MM.1S (cell line): ENCODE data around the gene PPP1R1C.

Experiments used
- DNase-seq: peaks from one replicate; pipeline ENCODE4 v3.0.0-alpha.2; 2015
- H2AFZ ChIP-seq: fragments of 300-600 bp; sonication (generic); 2 replicates; pipeline ENCODE4 v1.6.0; 2016; ENCODE audit warnings: antibody characterized with exemption, low read length
- H3F3A ChIP-seq: fragments of 300-600 bp; sonication (generic); 2 replicates; pipeline ENCODE4 v1.6.1; 2016; ENCODE audit warnings: mild to moderate bottlenecking, antibody characterized with exemption, low read length, moderate library complexity, mixed read lengths; ENCODE audit not compliant: insufficient read depth
- H3K27ac ChIP-seq: fragments of 300-600 bp; sonication (generic); 2 replicates; pipeline ENCODE4 v1.5.1; 2016; ENCODE audit warnings: mild to moderate bottlenecking, low read length
- H3K27me3 ChIP-seq: fragments of 300-600 bp; sonication (generic); replicated peaks from 2 replicates; pipeline ENCODE4 v1.6.0; 2016; ENCODE audit warnings: low read length; ENCODE audit not compliant: insufficient read depth
- H3K36me3 ChIP-seq: fragments of 300-600 bp; sonication (generic); replicated peaks from 2 replicates; pipeline ENCODE4 v1.6.1; 2016; ENCODE audit warnings: mild to moderate bottlenecking, low read length, mixed read lengths; ENCODE audit not compliant: insufficient read depth
- H3K4me1 ChIP-seq: fragments of 300-600 bp; sonication (generic); 2 replicates; pipeline ENCODE4 v1.6.1; 2016; ENCODE audit warnings: low read length, mixed read lengths
- H3K4me2 ChIP-seq: fragments of 300-600 bp; sonication (generic); 2 replicates; pipeline ENCODE4 v1.6.0; 2016; ENCODE audit warnings: low read depth, low read length
- H3K4me3 ChIP-seq: fragments of 300-600 bp; sonication (generic); 2 replicates; pipeline ENCODE4 v1.5.1; 2016; ENCODE audit warnings: low read length, mixed read lengths
- H3K79me2 ChIP-seq: fragments of 300-600 bp; sonication (generic); 2 replicates; pipeline ENCODE4 v1.6.1; 2016; ENCODE audit warnings: mixed run types, low read length, mixed read lengths
- H3K9ac ChIP-seq: fragments of 300-600 bp; sonication (generic); 2 replicates; pipeline ENCODE4 v1.6.1; 2016; ENCODE audit warnings: low read length, mixed read lengths
- H3K9me2 ChIP-seq: fragments of 300-600 bp; sonication (generic); replicated peaks from 2 replicates; pipeline ENCODE4 v1.6.1; 2016; ENCODE audit warnings: mild to moderate bottlenecking, low read length, mixed read lengths; ENCODE audit not compliant: insufficient read depth
- H3K9me3 ChIP-seq: fragments of 300-600 bp; sonication (generic); replicated peaks from 2 replicates; pipeline ENCODE4 v1.6.1; 2016; ENCODE audit warnings: mild to moderate bottlenecking, low read length, mixed read lengths; ENCODE audit not compliant: insufficient read depth
- H4K20me1 ChIP-seq: fragments of 300-600 bp; sonication (generic); 2 replicates; pipeline ENCODE4 v1.6.1; 2016; ENCODE audit warnings: mild to moderate bottlenecking, low read length, moderate library complexity, mixed read lengths; ENCODE audit not compliant: insufficient read depth
- EZH2 ChIP-seq: fragments of 300-600 bp; sonication (generic); optimal IDR thresholded peaks from 2 replicates; pipeline ENCODE3; 2017; ENCODE audit warnings: low read depth, mild to moderate bottlenecking, antibody characterized with exemption, low read length, mixed read lengths
- EZH2phosphoT487 ChIP-seq: fragments of 300-600 bp; sonication (generic); IDR thresholded peaks from 2 replicates; pipeline ENCODE4 v1.6.1; 2018; ENCODE audit warnings: antibody characterized with exemption, low read length
- TF ChIP-seq, protein P1 (sequence below): fragments of 300-600 bp; sonication (generic); IDR thresholded peaks from 2 replicates; pipeline ENCODE4 v1.5.1; 2016; ENCODE audit warnings: antibody characterized with exemption, low read length, mixed read lengths

PPP1R1C gene

DNA sequence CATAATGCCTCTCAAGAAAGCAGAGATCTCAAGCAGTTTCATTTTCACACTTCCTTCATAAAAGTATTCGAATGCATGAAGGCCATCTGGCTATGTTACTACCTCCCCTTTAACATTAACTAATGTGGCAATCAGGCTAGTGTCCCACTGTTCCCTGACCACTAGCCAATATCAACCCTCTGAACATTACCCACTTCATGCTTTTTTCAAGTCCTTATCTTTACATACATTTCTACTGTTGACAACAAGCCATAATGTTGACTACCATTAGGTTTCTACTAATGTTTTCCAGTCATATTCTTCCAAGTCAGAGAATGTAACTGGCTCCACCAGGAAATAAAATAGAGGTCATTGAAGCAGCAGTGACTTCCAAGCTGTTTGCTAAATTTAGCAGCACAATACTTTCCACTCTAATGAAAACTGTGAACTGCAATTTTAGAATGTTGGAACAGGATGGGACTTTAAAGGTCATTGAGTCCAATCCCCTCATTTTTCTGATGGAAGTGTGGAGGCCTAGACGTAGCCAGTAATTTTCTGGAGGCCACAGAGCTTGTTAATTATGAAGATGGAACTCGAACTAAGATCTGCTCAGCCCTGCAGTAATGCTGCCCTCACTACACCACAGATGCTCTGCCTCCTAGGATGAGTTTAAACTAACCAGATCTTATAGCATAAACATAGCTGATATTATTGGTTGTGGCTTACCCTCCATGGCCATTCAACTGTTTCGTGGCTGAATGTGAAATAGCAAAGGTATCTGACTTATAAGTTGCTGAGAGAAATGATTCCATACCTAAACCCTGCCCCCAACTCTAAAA is 630 bp upstream of the PPP1R1C start:
- no peaks in the 10 kb centered on the region for H3K4me1 ChIP-seq
- H3K9me3 ChIP-seq: no peaks in the 10 kb centered on the region
- no peaks in the 10 kb centered on the region for H3F3A ChIP-seq
- no peak overlapping the region for H3K9ac ChIP-seq
- DNase-seq: no peak
- no peaks in the 10 kb centered on the region for H4K20me1 ChIP-seq
- no peak overlapping the region for H3K4me3 ChIP-seq
- H3K79me2 ChIP-seq: no peaks in the 10 kb centered on the region
- H3K27me3 ChIP-seq: no peaks in the 10 kb centered on the region
- H3K36me3 ChIP-seq: no peaks in the 10 kb centered on the region
- H2AFZ ChIP-seq: peak overlapping the region; percentile 40; the same call in 1 of the 2 replicates
- H3K4me2 ChIP-seq: peak overlapping the region; percentile 14; the same call in 1 of the 2 replicates
- H3K9me2 ChIP-seq: no peaks in the 10 kb centered on the region
- H3K27ac ChIP-seq: no peak overlapping the region
- TF ChIP-seq, protein P1, sequence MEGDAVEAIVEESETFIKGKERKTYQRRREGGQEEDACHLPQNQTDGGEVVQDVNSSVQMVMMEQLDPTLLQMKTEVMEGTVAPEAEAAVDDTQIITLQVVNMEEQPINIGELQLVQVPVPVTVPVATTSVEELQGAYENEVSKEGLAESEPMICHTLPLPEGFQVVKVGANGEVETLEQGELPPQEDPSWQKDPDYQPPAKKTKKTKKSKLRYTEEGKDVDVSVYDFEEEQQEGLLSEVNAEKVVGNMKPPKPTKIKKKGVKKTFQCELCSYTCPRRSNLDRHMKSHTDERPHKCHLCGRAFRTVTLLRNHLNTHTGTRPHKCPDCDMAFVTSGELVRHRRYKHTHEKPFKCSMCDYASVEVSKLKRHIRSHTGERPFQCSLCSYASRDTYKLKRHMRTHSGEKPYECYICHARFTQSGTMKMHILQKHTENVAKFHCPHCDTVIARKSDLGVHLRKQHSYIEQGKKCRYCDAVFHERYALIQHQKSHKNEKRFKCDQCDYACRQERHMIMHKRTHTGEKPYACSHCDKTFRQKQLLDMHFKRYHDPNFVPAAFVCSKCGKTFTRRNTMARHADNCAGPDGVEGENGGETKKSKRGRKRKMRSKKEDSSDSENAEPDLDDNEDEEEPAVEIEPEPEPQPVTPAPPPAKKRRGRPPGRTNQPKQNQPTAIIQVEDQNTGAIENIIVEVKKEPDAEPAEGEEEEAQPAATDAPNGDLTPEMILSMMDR: no peak
- TF ChIP-seq EZH2phosphoT487: no peak
- no peak for TF ChIP-seq EZH2

DNA sequence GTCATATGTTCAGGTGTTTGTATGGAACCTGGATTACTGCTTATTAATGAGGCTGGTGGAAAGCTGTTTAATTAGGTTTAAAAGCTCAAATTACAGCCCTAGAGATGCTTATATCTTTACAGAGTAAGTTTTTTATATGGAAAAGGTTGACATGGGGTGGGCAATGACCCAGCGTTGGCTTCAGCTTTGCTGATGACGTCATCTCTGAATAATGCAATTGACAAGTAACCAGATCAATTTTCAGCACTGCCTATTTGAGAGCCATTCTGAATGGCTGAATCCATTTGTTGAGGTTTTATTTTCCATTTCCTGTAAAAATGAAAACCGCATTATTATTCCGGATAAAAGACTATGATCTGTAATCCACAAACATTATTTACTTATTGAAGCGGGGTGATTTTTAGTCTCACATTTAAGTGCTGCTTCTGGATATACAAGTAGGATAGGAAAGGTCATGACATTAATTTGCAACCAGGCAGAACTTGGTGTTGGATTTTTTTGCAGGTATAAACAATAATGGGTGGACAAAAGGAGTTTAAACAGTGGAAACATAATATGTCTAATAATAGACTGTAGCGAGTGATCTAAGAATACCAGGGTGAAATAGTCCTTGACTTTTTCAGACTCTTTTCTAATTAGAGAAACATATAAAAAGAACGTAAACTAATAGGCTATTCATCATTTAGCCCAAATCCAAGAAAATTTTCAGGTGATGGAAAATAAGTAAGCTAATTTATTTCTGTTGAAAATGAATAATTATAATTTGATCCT is 2.7 kb downstream of the PPP1R1C start:
- Histone ChIP-seq H3K27ac (no peak overlapping the region), H3K4me2 (no peak overlapping the region), H2AFZ (no peak overlapping the region), H4K20me1 (no peaks in the 10 kb centered on the region), H3K4me1 (0 out of 2 replicates have a peak, but pooled peaks cover 10% of the 10 kb centered on the region), H3F3A (peaks cover 9% of the 10 kb centered on the region), H3K9ac (no peak overlapping the region), H3K27me3 (no peaks in the 10 kb centered on the region), H3K9me3 (no peaks in the 10 kb centered on the region), H3K79me2 (no peaks in the 10 kb centered on the region), H3K36me3 (no peaks in the 10 kb centered on the region), H3K4me3 (no peak overlapping the region), H3K9me2 (no peaks in the 10 kb centered on the region)
- TF ChIP-seq, protein P1: no peak
- no peak for TF ChIP-seq EZH2phosphoT487
- TF ChIP-seq EZH2: no peak
- no peak for DNase-seq

DNA sequence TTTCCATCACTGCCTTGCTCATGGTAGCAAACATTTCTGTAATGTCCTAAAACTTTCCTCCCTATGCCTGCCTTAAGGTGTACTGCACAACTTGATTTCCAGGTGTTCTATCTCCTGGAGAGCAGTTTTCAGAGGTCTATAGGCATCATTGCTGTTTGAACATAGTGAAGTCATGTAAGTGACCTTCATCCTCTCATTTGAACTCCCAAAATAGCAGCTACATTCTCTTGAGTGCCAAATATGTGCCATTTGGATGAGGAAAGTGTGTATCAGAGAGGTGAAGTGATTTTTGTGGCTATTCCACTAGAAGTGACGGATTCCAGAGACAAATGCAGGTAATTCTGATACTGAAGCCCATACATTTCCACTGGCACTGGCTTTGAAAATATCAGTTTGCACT is 3.4 kb downstream of the PPP1R1C start:
- H3K36me3 ChIP-seq: no peaks in the 10 kb centered on the region
- no peak overlapping the region for H2AFZ ChIP-seq
- H3K4me2 ChIP-seq: no peak overlapping the region
- no peaks in the 10 kb centered on the region for H3K9me2 ChIP-seq
- H3K9me3 ChIP-seq: no peaks in the 10 kb centered on the region
- no peak overlapping the region for H3K27ac ChIP-seq
- no peaks in the 10 kb centered on the region for H3K79me2 ChIP-seq
- H3F3A ChIP-seq: peaks cover 9% of the 10 kb centered on the region
- H3K4me3 ChIP-seq: no peak overlapping the region
- no peak for DNase-seq
- H3K27me3 ChIP-seq: no peaks in the 10 kb centered on the region
- TF ChIP-seq, protein P1: no peak
- TF ChIP-seq EZH2 (no peak), EZH2phosphoT487 (no peak)
- 0 out of 2 replicates have a peak, but pooled peaks cover 10% of the 10 kb centered on the region for H3K4me1 ChIP-seq
- H3K9ac ChIP-seq: no peak overlapping the region
- no peaks in the 10 kb centered on the region for H4K20me1 ChIP-seq
